Endothelial cell (in vitro differentiated cells): ENCODE measurements around the gene CGAS. TPM values are rescaled to one million over a fixed set of nuclear protein-coding genes. Genes with fewer than 3 reads are reported as not detected.
"Not testable (repeated sequence)": the region's sequence is repeated elsewhere in the genome, so short reads cannot be mapped to it uniquely, and the experiment has no call there.

ENCODE experiments used
- DNase-seq: peaks from one replicate; pipeline ENCODE4 v3.0.0; 2021; ENCODE audit warnings: low spot score
- H3K27ac Mint-ChIP-seq: one replicate; pipeline ENCODE4 v1.8.0; 2021; ENCODE audit warnings: mixed read lengths, inconsistent platforms; ENCODE audit not compliant: unreplicated experiment
- H3K27me3 Mint-ChIP-seq: one replicate; pipeline ENCODE4 v1.8.0; 2021; ENCODE audit warnings: mild to moderate bottlenecking, moderate library complexity, mixed read lengths, inconsistent platforms; ENCODE audit not compliant: unreplicated experiment
- H3K36me3 Mint-ChIP-seq: one replicate; pipeline ENCODE4 v1.8.0; 2021; ENCODE audit warnings: mild to moderate bottlenecking, low read depth, mixed read lengths, inconsistent platforms; ENCODE audit not compliant: unreplicated experiment
- H3K4me1 Mint-ChIP-seq: one replicate; pipeline ENCODE4 v1.8.0; 2021; ENCODE audit warnings: mild to moderate bottlenecking, mixed read lengths, inconsistent platforms; ENCODE audit not compliant: unreplicated experiment
- H3K4me3 Mint-ChIP-seq: one replicate; pipeline ENCODE4 v1.8.0; 2021; ENCODE audit warnings: mild to moderate bottlenecking, mixed read lengths, inconsistent platforms; ENCODE audit not compliant: unreplicated experiment
- H3K9me3 Mint-ChIP-seq: one replicate; pipeline ENCODE4 v1.8.0; 2021; ENCODE audit warnings: mixed read lengths, inconsistent platforms; ENCODE audit not compliant: unreplicated experiment
- total RNA-seq: library from RNA; stranded (reverse); fragmentation: NEBNext Ultra II Directional; extraction: Animal tissue kit (Norgen Biotek cat#: 25700); gene quantifications from one replicate; pipeline ENCODE4 v1.2.1, GENCODE V29; 2021; ENCODE audit not compliant: unreplicated experiment
- TF ChIP-seq, protein P1 (sequence below): fragments of 200-600 bp; sonication (generic); IDR thresholded peaks from one replicate; pipeline ENCODE4 v1.5.0; 2021; ENCODE audit warnings: antibody characterized with exemption; ENCODE audit not compliant: unreplicated experiment

CGAS gene
- total RNA-seq, 1 donor from 2014 or later: 1.8 TPM

DNA sequence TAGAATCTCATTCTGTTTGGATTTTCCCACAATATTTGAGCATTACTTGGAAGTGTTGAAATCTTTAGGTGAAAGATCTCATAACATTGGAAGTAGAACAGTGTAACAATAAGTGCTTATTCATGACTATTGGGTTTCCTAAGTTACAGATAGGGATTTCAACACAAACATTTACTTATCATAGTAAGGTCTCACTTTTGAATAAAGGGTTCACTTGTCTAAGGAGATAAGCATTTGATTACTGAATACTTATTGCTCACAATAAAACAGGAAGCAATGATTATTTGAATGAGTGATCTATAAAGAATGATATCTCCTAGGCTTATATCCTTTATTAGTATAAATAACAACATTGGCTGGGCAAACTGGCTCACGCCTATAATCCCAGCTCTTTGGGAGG is 42.7 kb downstream of the CGAS start:
- Mint-ChIP-seq H3K27me3 (no peaks in the 10 kb centered on the region), H3K9me3 (no peaks in the 10 kb centered on the region), H3K4me1 (no peaks in the 10 kb centered on the region), H3K27ac (no peak overlapping the region), H3K36me3 (no peaks in the 10 kb centered on the region), H3K4me3 (no peak overlapping the region)
- TF ChIP-seq, protein P1, sequence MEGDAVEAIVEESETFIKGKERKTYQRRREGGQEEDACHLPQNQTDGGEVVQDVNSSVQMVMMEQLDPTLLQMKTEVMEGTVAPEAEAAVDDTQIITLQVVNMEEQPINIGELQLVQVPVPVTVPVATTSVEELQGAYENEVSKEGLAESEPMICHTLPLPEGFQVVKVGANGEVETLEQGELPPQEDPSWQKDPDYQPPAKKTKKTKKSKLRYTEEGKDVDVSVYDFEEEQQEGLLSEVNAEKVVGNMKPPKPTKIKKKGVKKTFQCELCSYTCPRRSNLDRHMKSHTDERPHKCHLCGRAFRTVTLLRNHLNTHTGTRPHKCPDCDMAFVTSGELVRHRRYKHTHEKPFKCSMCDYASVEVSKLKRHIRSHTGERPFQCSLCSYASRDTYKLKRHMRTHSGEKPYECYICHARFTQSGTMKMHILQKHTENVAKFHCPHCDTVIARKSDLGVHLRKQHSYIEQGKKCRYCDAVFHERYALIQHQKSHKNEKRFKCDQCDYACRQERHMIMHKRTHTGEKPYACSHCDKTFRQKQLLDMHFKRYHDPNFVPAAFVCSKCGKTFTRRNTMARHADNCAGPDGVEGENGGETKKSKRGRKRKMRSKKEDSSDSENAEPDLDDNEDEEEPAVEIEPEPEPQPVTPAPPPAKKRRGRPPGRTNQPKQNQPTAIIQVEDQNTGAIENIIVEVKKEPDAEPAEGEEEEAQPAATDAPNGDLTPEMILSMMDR: no peak
- DNase-seq: no peak

DNA sequence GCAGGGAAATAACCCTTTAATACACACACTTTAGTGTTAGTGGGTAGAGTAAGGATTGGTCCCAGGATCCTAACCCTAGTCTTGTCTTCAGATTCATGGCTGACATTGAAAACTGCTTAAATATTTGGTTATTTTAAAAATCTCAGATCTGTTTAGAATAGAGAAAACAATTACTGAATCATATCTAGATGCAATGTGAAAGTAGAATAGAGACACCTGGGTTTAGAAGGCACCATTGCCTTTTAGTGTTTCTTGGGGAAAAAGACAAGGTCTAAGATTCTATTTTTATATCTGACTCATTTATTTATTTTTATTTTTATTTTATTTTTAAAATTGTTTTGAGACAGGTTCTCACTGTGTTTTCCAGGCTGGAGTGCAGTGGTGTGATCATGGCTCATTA is 51.4 kb downstream of the CGAS start:
- Mint-ChIP-seq H3K27me3 (no peaks in the 10 kb centered on the region), H3K4me3 (no peak overlapping the region), H3K4me1 (peaks cover 3% of the 10 kb centered on the region)

DNA sequence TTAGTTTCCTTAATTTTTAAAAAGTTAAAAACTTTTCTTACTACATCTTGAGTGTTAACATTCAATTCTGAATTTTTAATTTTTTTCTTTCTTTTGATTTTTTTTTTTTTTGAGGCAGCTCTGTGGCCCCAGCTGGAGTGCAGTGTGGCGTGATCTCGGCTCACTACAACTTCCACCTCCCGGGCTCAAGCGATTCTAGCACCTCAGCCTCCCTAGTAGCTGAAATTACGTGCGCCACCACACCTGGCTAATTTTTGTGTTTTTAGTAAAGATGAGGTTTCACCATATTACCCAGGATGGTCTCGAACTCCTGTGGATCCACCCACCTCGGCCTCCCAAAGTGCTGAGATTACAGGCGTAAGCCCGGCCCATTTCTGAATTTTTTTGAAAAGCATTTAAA is 56.2 kb downstream of the CGAS start:
- peaks cover 11% of the 10 kb centered on the region for H3K4me1 Mint-ChIP-seq
- no peak overlapping the region for H3K27ac Mint-ChIP-seq
- no peaks in the 10 kb centered on the region for H3K9me3 Mint-ChIP-seq
- no peaks in the 10 kb centered on the region for H3K36me3 Mint-ChIP-seq
- no peak for DNase-seq
- no peaks in the 10 kb centered on the region for H3K27me3 Mint-ChIP-seq
- TF ChIP-seq, protein P1: no peak
- no peak overlapping the region for H3K4me3 Mint-ChIP-seq

More for the DNA sequence above, 51.4 kb downstream of the CGAS start:
- Mint-ChIP-seq H3K9me3 (no peaks in the 10 kb centered on the region), H3K27ac (no peak overlapping the region), H3K36me3 (no peaks in the 10 kb centered on the region)
- TF ChIP-seq, protein P1: no peak
- DNase-seq: no peak

DNA sequence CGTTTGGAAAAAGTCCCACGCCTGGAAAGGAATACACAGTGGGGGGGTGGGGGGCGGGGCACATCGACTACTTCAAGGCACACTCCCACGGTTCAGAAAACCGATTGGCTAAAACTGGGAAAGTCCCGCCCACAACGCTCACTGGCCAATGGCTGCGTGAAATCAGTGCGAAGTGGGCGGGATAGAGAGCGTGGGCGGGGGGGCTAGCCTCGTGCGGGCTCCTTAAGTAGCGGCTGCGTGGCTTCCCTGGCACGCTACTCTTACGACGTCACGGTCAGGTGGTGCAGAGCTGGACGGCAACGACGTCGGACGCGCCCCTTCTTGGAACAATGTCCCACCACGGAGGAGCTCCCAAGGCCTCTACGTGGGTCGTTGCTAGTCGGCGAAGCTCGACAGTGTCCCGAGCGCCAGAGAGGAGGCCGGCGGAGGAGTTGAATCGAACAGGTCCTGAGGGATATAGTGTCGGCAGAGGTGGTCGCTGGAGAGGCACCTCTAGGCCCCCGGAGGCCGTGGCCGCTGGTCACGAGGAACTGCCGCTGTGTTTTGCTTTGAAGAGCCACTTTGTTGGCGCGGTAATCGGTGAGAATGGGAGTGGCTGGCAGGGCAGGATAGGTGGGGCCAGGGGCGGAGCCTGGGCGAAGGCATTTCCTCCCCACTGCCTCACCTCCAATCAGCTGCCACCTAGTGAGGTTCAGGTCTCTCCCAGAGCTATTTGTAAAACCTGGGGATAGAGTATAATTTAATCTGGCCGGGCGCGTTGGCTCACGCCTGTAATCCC is 57.3 kb downstream of the CGAS start, which contains the start of gene DDX43:
TSS of gene DDX43 (plus strand) at position 252 of the 778 bp plus-strand sequence. CDS start at position 330, 78 bp downstream.
- no peak for DNase-seq
- Mint-ChIP-seq H3K36me3 (no peaks in the 10 kb centered on the region), H3K27me3 (no peaks in the 10 kb centered on the region), H3K27ac (no peak within 1 kb of the TSS), H3K9me3 (no peaks in the 10 kb centered on the region), H3K4me3 (no peak within 1 kb of the TSS), H3K4me1 (peaks cover 11% of the 10 kb centered on the region)
- TF ChIP-seq, protein P1: no peak

DNA sequence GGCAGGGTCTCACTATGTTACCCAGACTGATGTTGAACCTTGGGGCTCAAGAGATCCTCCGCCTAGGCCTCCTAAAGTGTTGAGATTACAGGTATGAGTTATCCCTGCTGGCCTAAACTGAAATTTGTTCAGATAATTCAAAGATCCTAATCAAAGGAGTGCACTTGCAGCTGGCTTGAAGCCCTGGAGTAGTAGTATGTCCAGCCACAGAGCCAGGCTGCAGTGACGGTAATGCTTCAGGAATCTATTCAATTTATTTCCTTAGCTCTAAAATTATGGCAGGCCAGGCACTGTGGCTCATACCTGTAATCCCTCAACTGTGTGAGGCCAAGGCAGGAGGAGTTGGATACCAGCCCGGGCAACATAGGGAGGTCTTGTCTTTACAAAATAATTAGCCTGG is 58.8 kb downstream of the CGAS start:
- Mint-ChIP-seq H3K27ac (no peak overlapping the region), H3K36me3 (no peaks in the 10 kb centered on the region), H3K4me3 (no peak overlapping the region), H3K27me3 (no peaks in the 10 kb centered on the region), H3K4me1 (peaks cover 8% of the 10 kb centered on the region), H3K9me3 (no peaks in the 10 kb centered on the region)
- no peak for DNase-seq
- TF ChIP-seq, protein P1: no peak

DNA sequence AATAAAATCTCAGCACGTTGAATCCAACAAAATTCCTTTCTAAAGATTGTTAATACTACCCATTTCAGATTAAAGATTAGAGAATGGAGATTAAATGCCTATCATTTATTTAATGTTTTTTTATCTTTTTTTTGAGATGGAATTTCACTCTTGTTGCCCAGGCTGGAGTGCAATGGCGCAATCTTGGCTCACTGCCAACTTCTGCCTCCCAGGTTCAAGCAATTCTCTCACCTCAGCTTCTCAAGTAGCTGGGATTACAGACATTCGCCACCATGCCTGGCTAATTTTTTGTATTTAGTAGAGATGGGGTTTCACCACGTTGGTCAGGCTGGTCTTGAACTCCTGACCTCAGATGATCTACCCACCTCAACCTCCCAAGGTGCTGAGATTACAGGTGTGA is 59.9 kb downstream of the CGAS start:
- H3K9me3 Mint-ChIP-seq, H3K4me1 Mint-ChIP-seq, H3K27me3 Mint-ChIP-seq, DNase-seq, H3K27ac Mint-ChIP-seq, H3K36me3 Mint-ChIP-seq, H3K4me3 Mint-ChIP-seq: not testable (repeated sequence)
